SU-DHL-6 (cell line): Measurements from ENCODE around the gene ENKD1.

Source experiments
- CTCF ChIP-seq: fragments of 200-600 bp; sonication (generic); IDR thresholded peaks from one replicate; pipeline ENCODE4 v1.5.1; 2017; ENCODE audit warnings: antibody characterized with exemption, mild to moderate bottlenecking, low read length, moderate library complexity; ENCODE audit not compliant: insufficient read depth, poor library complexity, severe bottlenecking
- EZH2phosphoT487 ChIP-seq: fragments of 200-600 bp; sonication (generic), shearing (Covaris generic); conservative IDR thresholded peaks from 2 replicates; pipeline ENCODE4 v1.6.1; 2018; ENCODE audit warnings: mild to moderate bottlenecking, antibody characterized with exemption, low read length, moderate library complexity, mixed read lengths

DNA sequence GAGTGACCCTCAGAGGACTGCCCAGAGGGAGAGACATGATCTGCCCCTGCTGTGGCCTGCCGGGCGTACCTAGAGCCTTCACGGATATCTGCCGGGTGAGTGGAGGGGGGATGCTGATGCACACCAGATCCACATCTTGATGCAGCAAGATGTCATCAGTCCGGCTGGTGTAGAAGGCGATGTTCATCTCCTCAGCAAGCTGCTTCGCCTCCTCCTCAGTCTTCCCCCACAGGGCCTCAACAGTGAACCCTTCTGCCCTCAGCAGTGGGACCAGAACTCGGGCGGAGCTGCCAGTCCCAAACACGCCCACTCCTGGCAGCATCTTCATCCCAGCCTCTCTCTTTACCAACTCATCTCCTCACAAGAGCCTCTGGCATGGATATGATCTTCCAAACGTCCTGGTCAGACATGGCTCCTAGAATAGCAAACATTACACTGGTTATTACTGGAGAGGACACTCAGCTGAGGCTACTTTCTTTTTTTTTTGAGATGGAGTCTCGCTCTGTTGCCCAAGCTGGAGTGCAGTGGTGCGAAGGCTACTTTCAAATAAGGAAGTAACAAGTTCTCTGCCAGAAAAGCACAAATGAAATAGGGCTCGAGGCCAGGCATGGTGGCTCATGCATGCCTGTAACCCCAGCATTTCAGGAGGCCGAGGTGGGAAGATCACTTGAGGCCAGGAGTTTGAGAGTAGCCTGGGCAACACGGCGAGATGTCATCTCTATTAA lies 19.0 kb upstream of the ENKD1 start:
- TF ChIP-seq CTCF, result no peak
- no peak for TF ChIP-seq EZH2phosphoT487
